ENCODE measurements around the gene ANKMY1.

Gene ANKMY1

GRCh38 chr2:240532031-240532775, 25.6 kb downstream of the ANKMY1 start:
- H3K27ac ChIP-seq (replicated peaks), result no peak overlapping the region
- H3K4me3 ChIP-seq (replicated peaks; ENCODE audit: insufficient read depth, low read length), result no peak overlapping the region
- DNase-seq (ENCODE audit: low read depth in 1 of 2, low spot score in 1 of 2), result no peak
- H3K27me3 ChIP-seq (ENCODE audit: insufficient read depth, poor library complexity, severe bottlenecking), result no peaks in the 10 kb centered on the region
- TF ChIP-seq, protein P1, sequence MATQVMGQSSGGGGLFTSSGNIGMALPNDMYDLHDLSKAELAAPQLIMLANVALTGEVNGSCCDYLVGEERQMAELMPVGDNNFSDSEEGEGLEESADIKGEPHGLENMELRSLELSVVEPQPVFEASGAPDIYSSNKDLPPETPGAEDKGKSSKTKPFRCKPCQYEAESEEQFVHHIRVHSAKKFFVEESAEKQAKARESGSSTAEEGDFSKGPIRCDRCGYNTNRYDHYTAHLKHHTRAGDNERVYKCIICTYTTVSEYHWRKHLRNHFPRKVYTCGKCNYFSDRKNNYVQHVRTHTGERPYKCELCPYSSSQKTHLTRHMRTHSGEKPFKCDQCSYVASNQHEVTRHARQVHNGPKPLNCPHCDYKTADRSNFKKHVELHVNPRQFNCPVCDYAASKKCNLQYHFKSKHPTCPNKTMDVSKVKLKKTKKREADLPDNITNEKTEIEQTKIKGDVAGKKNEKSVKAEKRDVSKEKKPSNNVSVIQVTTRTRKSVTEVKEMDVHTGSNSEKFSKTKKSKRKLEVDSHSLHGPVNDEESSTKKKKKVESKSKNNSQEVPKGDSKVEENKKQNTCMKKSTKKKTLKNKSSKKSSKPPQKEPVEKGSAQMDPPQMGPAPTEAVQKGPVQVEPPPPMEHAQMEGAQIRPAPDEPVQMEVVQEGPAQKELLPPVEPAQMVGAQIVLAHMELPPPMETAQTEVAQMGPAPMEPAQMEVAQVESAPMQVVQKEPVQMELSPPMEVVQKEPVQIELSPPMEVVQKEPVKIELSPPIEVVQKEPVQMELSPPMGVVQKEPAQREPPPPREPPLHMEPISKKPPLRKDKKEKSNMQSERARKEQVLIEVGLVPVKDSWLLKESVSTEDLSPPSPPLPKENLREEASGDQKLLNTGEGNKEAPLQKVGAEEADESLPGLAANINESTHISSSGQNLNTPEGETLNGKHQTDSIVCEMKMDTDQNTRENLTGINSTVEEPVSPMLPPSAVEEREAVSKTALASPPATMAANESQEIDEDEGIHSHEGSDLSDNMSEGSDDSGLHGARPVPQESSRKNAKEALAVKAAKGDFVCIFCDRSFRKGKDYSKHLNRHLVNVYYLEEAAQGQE (IDR thresholded peaks at IDR 0.05; ENCODE audit: insufficient replicate concordance, low read depth), result no peak
- TF ChIP-seq GABPA (IDR thresholded peaks at IDR 0.05; ENCODE audit: low read depth), result no peak
- no peak for TF ChIP-seq CTCF (IDR thresholded peaks at IDR 0.05; ENCODE audit: insufficient read depth, low read length)

DNA sequence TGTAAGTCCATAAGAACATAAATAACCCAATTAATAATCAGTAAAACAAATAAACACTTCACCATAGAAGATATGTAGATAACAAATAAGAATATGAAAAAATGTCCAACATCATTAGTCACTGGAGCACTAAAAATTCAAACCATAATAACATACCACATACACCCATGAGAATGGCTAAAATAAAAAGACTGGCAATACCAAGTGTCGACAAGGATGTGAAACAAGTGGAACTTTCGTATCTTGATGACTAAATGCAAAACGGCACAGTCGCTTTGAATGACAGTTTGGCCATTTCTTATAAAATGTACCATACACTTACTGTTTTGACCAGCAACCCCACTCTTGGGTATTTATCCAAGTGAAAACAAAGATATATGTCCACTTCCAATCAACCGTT, 26.8 kb downstream of the ANKMY1 start:
- DNase-seq (ENCODE audit: low read depth in 1 of 2, low spot score in 1 of 2), result no peak
- no peak overlapping the region for H3K4me3 ChIP-seq (replicated peaks; ENCODE audit: insufficient read depth, low read length)
- no peaks in the 10 kb centered on the region for H3K27me3 ChIP-seq (ENCODE audit: insufficient read depth, poor library complexity, severe bottlenecking)
- no peak overlapping the region for H3K27ac ChIP-seq (replicated peaks)
- TF ChIP-seq POLR2AphosphoS5 (IDR thresholded peaks at IDR 0.05; ENCODE audit: low read depth) (no peak), GABPA (IDR thresholded peaks at IDR 0.05; ENCODE audit: low read depth) (no peak), CTCF (IDR thresholded peaks at IDR 0.05; ENCODE audit: insufficient read depth, low read length) (no peak), SPI1 (IDR thresholded peaks at IDR 0.05; ENCODE audit: borderline replicate concordance, low read depth) (no peak)
- TF ChIP-seq, protein P1 (IDR thresholded peaks at IDR 0.05; ENCODE audit: insufficient replicate concordance, low read depth), result no peak

DNA sequence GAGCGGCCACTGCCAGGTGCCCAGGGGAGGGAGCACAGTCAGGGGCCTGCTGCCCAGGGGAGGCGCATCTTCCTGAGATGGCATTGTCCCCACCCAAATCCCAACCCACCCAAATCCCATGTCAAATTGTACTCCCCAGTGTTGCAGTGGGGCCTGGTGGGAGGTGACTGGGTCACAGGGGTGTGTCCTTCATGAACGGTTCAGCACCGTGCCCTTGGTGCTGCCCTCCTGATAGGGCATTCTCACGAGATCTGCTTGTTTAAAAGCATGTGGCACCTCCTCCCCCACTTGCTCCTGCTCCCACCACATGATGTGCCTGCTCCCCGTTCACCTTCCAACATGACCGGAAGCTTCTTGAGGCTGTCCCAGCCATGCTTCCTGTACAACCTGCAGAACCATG, 27.6 kb downstream of the ANKMY1 start:
- no peak for DNase-seq (ENCODE audit: low read depth in 1 of 2, low spot score in 1 of 2)
- no peak overlapping the region for H3K27ac ChIP-seq (replicated peaks)
- no peaks in the 10 kb centered on the region for H3K27me3 ChIP-seq (ENCODE audit: insufficient read depth, poor library complexity, severe bottlenecking)
- H3K4me3 ChIP-seq (replicated peaks; ENCODE audit: insufficient read depth, low read length), result no peak overlapping the region
- TF ChIP-seq, protein P1 (IDR thresholded peaks at IDR 0.05; ENCODE audit: insufficient replicate concordance, low read depth), result no peak
- no peak for TF ChIP-seq SPI1 (IDR thresholded peaks at IDR 0.05; ENCODE audit: borderline replicate concordance, low read depth)
- TF ChIP-seq GABPA (IDR thresholded peaks at IDR 0.05; ENCODE audit: low read depth), result no peak
- no peak for TF ChIP-seq CTCF (IDR thresholded peaks at IDR 0.05; ENCODE audit: insufficient read depth, low read length)
- no peak for TF ChIP-seq POLR2AphosphoS5 (IDR thresholded peaks at IDR 0.05; ENCODE audit: low read depth)
